Activated CD8-positive, alpha-beta T cell treated with anti-CD3 and anti-CD28 coated beads for 36 hours (primary cell): ENCODE data around the gene PDE1C. TPM values are rescaled to one million over a fixed set of nuclear protein-coding genes. Genes with fewer than 3 reads are reported as not detected.

Experiments
- ATAC-seq: fragments of 200-7000 bp; cut with Tn5 transposase; one replicate; pipeline ENCODE4 v1.10.0; 2021; ENCODE audit warnings: mild to moderate bottlenecking, moderate library complexity
- CTCF ChIA-PET: fragments of 350-600 bp; sonication (Branson Sonifier 250); formaldehyde crosslinking; loops from one replicate; lab custom pipeline; 2021; ENCODE audit warnings: antibody characterized with exemption; lab: Charles Lee
- POLR2A ChIA-PET: fragments of 350-600 bp; sonication (Branson Sonifier 250); formaldehyde crosslinking; loops from one replicate; lab custom pipeline; 2021; ENCODE audit warnings: antibody characterized with exemption; lab: Charles Lee
- DNase-seq: peaks from one replicate; pipeline ENCODE4 v3.0.0-alpha.2; 2020
- H3K27ac Mint-ChIP-seq: one replicate; pipeline ENCODE4 v1.8.0; 2021; ENCODE audit warnings: mild to moderate bottlenecking, mixed read lengths
- H3K27me3 Mint-ChIP-seq: one replicate; pipeline ENCODE4 v1.8.0; 2021; ENCODE audit warnings: mixed read lengths
- H3K36me3 Mint-ChIP-seq: one replicate; pipeline ENCODE4 v1.8.0; 2021; ENCODE audit warnings: low read depth, mixed read lengths
- H3K4me1 Mint-ChIP-seq: one replicate; pipeline ENCODE4 v1.8.0; 2021; ENCODE audit warnings: low read depth, mixed read lengths
- H3K4me3 Mint-ChIP-seq: one replicate; pipeline ENCODE4 v1.8.0; 2021; ENCODE audit warnings: mild to moderate bottlenecking, moderate library complexity, mixed read lengths
- H3K9me3 Mint-ChIP-seq: one replicate; pipeline ENCODE4 v1.8.0; 2021; ENCODE audit warnings: mixed read lengths
- CTCF ChIP-seq: fragments of 200-600 bp; IDR thresholded peaks from one replicate; pipeline ENCODE4 v1.8.0; 2022; ENCODE audit warnings: antibody characterized with exemption, mild to moderate bottlenecking
- intact Hi-C: fragments of 100-400 bp; cut with micrococcal nuclease; formaldehyde crosslinking; loops from one replicate; pipeline ENCODE4 v1.10.0; 2022
- total RNA-seq, 2 experiments: library from RNA; stranded (reverse); gene quantifications; one replicate each; pipeline ENCODE4 v1.2.3, GENCODE V29; 2021

PDE1C gene
- total RNA-seq, 2 experiments from 2014 or later, result not detected

GRCh38 chr7:31991406-31991805 is 78.8 kb downstream of the PDE1C start:
- ATAC-seq, result no peak
- Mint-ChIP-seq H3K4me1 (no peaks in the 10 kb centered on the region), H3K27ac (no peak overlapping the region), H3K9me3 (no peaks in the 10 kb centered on the region), H3K36me3 (no peaks in the 10 kb centered on the region), H3K27me3 (no peaks in the 10 kb centered on the region), H3K4me3 (no peak overlapping the region)
- POLR2A ChIA-PET, result interaction anchor here (0.6 kb wide), 1 partner anchor 288 kb away, joined by 4 read pairs; no protein-coding TSS in a partner anchor
- CTCF ChIA-PET, result no interaction called here
- TF ChIP-seq CTCF, result no peak
- no peak for DNase-seq
- intact Hi-C loops, result no loop called here

GRCh38 chr7:31986878-31987518 is 83.2 kb downstream of the PDE1C start:
- ATAC-seq (no peak), DNase-seq (no peak)
- TF ChIP-seq CTCF, result no peak
- CTCF ChIA-PET, result no interaction called here
- POLR2A ChIA-PET, result no interaction called here
- H3K27ac Mint-ChIP-seq, result no peak overlapping the region
- no peak overlapping the region for H3K4me3 Mint-ChIP-seq
- no peaks in the 10 kb centered on the region for H3K27me3 Mint-ChIP-seq
- H3K9me3 Mint-ChIP-seq, result peaks cover 8% of the 10 kb centered on the region
- no peaks in the 10 kb centered on the region for H3K36me3 Mint-ChIP-seq
- intact Hi-C loops, result no loop called here
- H3K4me1 Mint-ChIP-seq, result no peaks in the 10 kb centered on the region

- DNase-seq (no peak), ATAC-seq (no peak)
- Mint-ChIP-seq H3K4me1 (no peaks in the 10 kb centered on the region), H3K36me3 (no peaks in the 10 kb centered on the region), H3K9me3 (peaks cover 9% of the 10 kb centered on the region), H3K27me3 (no peaks in the 10 kb centered on the region), H3K4me3 (no peak overlapping the region), H3K27ac (no peak overlapping the region)
- ChIA-PET CTCF (no interaction called here), POLR2A (no interaction called here)
- intact Hi-C loops, result no loop called here
- TF ChIP-seq CTCF, result no peak
Measured at GRCh38 chr7:31982962-31983361, 87.2 kb downstream of the PDE1C start.

GRCh38 chr7:31981874-31982390 is 88.3 kb downstream of the PDE1C start:
- intact Hi-C loops, result no loop called here
- Mint-ChIP-seq H3K27ac (no peak overlapping the region), H3K36me3 (no peaks in the 10 kb centered on the region), H3K4me3 (no peak overlapping the region), H3K9me3 (peaks cover 12% of the 10 kb centered on the region), H3K27me3 (no peaks in the 10 kb centered on the region), H3K4me1 (no peaks in the 10 kb centered on the region)
- ATAC-seq (no peak), DNase-seq (no peak)
- ChIA-PET CTCF (no interaction called here), POLR2A (no interaction called here)
- TF ChIP-seq CTCF, result no peak

- no peak for TF ChIP-seq CTCF
- intact Hi-C loops, result no loop called here
- Mint-ChIP-seq H3K4me3 (no peak overlapping the region), H3K36me3 (no peaks in the 10 kb centered on the region), H3K27me3 (no peaks in the 10 kb centered on the region), H3K9me3 (peaks cover 14% of the 10 kb centered on the region), H3K4me1 (no peaks in the 10 kb centered on the region), H3K27ac (no peak overlapping the region)
- ChIA-PET POLR2A (no interaction called here), CTCF (no interaction called here)
- no peak for DNase-seq
- no peak for ATAC-seq
Measured at GRCh38 chr7:31979690-31980330, 90.4 kb downstream of the PDE1C start.
